H1 (cell line): ENCODE results near the gene TLE5. TPM values are rescaled to one million over a fixed set of nuclear protein-coding genes. Genes with fewer than 3 reads are reported as not detected.

ENCODE experiments used
- CTCF ChIA-PET: fragments of 300-600 bp; sonication (Branson Sonifier 250); formaldehyde crosslinking; loops from one replicate; lab custom pipeline; 2021; ENCODE audit not compliant: partially characterized antibody; lab: Charles Lee
- POLR2A ChIA-PET: fragments of 300-600 bp; sonication (Branson Sonifier 250); formaldehyde crosslinking; loops from one replicate; lab custom pipeline; 2021; ENCODE audit warnings: inconsistent platforms; ENCODE audit not compliant: partially characterized antibody; lab: Charles Lee
- DNase-seq, 2 experiments: peaks; one replicate each; pipeline versions ENCODE4 v3.0.0 to v3.0.0-alpha.2; 2010 to 2022; ENCODE audit warnings: low spot score in 2 of 2, low read depth in 1 of 2, mixed read lengths in 1 of 2
- FAIRE-seq: peaks from 2 replicates; lab custom pipeline; 2011; peaks lifted over from hg19 to GRCh38; lab: Jason Lieb, UNC
- H2AFZ ChIP-seq: 2 replicates; pipeline ENCODE4 v1.8.1; 2012; ENCODE audit warnings: low read length, inconsistent platforms
- H2AK5ac ChIP-seq: 2 replicates; pipeline ENCODE4 v1.6.1; 2013; ENCODE audit warnings: low read depth, low read length
- H2BK120ac ChIP-seq: replicated peaks from 2 replicates; pipeline ENCODE3; 2013; ENCODE audit warnings: low read depth, low read length, inconsistent platforms
- H2BK12ac ChIP-seq: 2 replicates; pipeline ENCODE4 v1.6.1; 2013; ENCODE audit warnings: low read depth, low read length
- H2BK15ac ChIP-seq: 2 replicates; pipeline ENCODE4 v1.6.1; 2013; ENCODE audit warnings: low read length
- H2BK20ac ChIP-seq: 2 replicates; pipeline ENCODE4 v1.6.1; 2013; ENCODE audit warnings: low read length
- H2BK5ac ChIP-seq: 2 replicates; pipeline ENCODE4 v1.6.1; 2013; ENCODE audit warnings: low read depth, low read length
- H3K14ac ChIP-seq: 2 replicates; pipeline ENCODE4 v1.6.1; 2013; ENCODE audit warnings: inconsistent platforms; ENCODE audit not compliant: insufficient read length
- H3K18ac ChIP-seq: 2 replicates; pipeline ENCODE4 v1.6.1; 2013; ENCODE audit warnings: low read length; ENCODE audit errors: extremely low read depth
- H3K23ac ChIP-seq: 2 replicates; pipeline ENCODE4 v1.6.1; 2013; ENCODE audit warnings: inconsistent platforms; ENCODE audit not compliant: insufficient read length
- H3K23me2 ChIP-seq: 2 replicates; pipeline ENCODE4 v1.6.1; 2013; ENCODE audit warnings: low read depth, low read length
- H3K27ac ChIP-seq: 2 replicates; pipeline ENCODE4 v1.6.1; 2011; ENCODE audit warnings: low read depth, low read length, inconsistent platforms
- H3K27me3 ChIP-seq, 4 experiments: replicated peaks in 1 of 4; 1 replicate in 1 of 4; 2 replicates in 3 of 4; pipeline versions ENCODE4 v1.6.1 to v1.8.1; 2011 to 2013; ENCODE audit warnings: low read length in 3 of 4, mild to moderate bottlenecking in 3 of 4, inconsistent platforms in 2 of 4, mixed read lengths in 2 of 4, moderate library complexity in 1 of 4; ENCODE audit not compliant: control insufficient read depth in 3 of 4, insufficient read depth in 3 of 4; ENCODE audit errors: extremely low read depth in 1 of 4
- H3K36me3 ChIP-seq, 4 experiments: 2 replicates each; pipeline versions ENCODE4 v1.6.1 to v1.8.1; 2011 to 2013; ENCODE audit warnings: mild to moderate bottlenecking in 4 of 4, low read length in 3 of 4, moderate library complexity in 2 of 4, control low read depth in 1 of 4, inconsistent platforms in 1 of 4; ENCODE audit not compliant: insufficient read depth in 4 of 4, control insufficient read depth in 2 of 4
- H3K4ac ChIP-seq: replicated peaks from 2 replicates; pipeline ENCODE3; 2013; ENCODE audit warnings: low read length, low read depth, mixed read lengths, inconsistent platforms; ENCODE audit not compliant: insufficient read length
- H3K4me1 ChIP-seq, 4 experiments: replicated peaks in 1 of 4; 1 replicate in 1 of 4; 2 replicates in 3 of 4; pipeline versions ENCODE4 v1.6.1 to v1.8.1; 2011 to 2013; ENCODE audit warnings: low read length in 3 of 4, inconsistent platforms in 2 of 4, mixed read lengths in 1 of 4; ENCODE audit not compliant: insufficient read depth in 4 of 4, control insufficient read depth in 3 of 4
- H3K4me2 ChIP-seq, 2 experiments: 2 replicates each; pipeline versions ENCODE4 v1.6.1 to v1.8.1; 2011 to 2013; ENCODE audit warnings: low read depth in 2 of 2, low read length in 2 of 2, control low read depth in 1 of 2, inconsistent platforms in 1 of 2, mild to moderate bottlenecking in 1 of 2; ENCODE audit not compliant: insufficient read depth in 1 of 2
- H3K4me3 ChIP-seq, 4 experiments: fragments of 200-600, 300-600 bp in 1 of 4; sonication (generic), shearing (Covaris generic), sonication (Bioruptor Twin) in 1 of 4; 2 replicates each; pipeline versions ENCODE4 v1.5.1 to v1.8.1; 2011 to 2016; ENCODE audit warnings: low read length in 4 of 4, low read depth in 3 of 4, control low read depth in 2 of 4, inconsistent platforms in 2 of 4, mild to moderate bottlenecking in 2 of 4, mixed read lengths in 1 of 4, moderate library complexity in 1 of 4; ENCODE audit not compliant: insufficient read depth in 2 of 4; ENCODE audit errors: extremely low read depth in 1 of 4
- H3K56ac ChIP-seq: replicated peaks from 2 replicates; pipeline ENCODE3; 2013; ENCODE audit warnings: low read depth, mild to moderate bottlenecking, mixed read lengths, low read length, inconsistent platforms; ENCODE audit not compliant: insufficient read length
- H3K79me1 ChIP-seq: 2 replicates; pipeline ENCODE4 v1.6.1; 2013; ENCODE audit warnings: low read depth, low read length, control low read depth
- H3K79me2 ChIP-seq, 2 experiments: 2 replicates each; pipeline versions ENCODE4 v1.6.1 to v1.8.1; 2012 to 2013; ENCODE audit warnings: low read length in 2 of 2, mild to moderate bottlenecking in 2 of 2, inconsistent platforms in 1 of 2; ENCODE audit not compliant: insufficient read depth in 2 of 2, control insufficient read depth in 1 of 2
- H3K9ac ChIP-seq, 4 experiments: replicated peaks in 1 of 4; 1 replicate in 1 of 4; 2 replicates in 3 of 4; pipeline versions ENCODE4 v1.6.1 to v1.8.1; 2011 to 2013; ENCODE audit warnings: low read depth in 3 of 4, low read length in 3 of 4, control low read depth in 2 of 4, mild to moderate bottlenecking in 2 of 4, moderate library complexity in 2 of 4, inconsistent platforms in 1 of 4; ENCODE audit errors: extremely low read depth in 1 of 4
- H3K9me3 ChIP-seq, 2 experiments: 2 replicates each; pipeline versions ENCODE4 v1.6.1 to v1.8.1; 2012 to 2013; ENCODE audit warnings: mild to moderate bottlenecking in 2 of 2, moderate library complexity in 2 of 2, control low read depth in 1 of 2, inconsistent platforms in 1 of 2, low read depth in 1 of 2, low read length in 1 of 2, mixed read lengths in 1 of 2; ENCODE audit not compliant: insufficient read depth in 2 of 2
- H4K20me1 ChIP-seq, 2 experiments: replicated peaks in 1 of 2; 2 replicates each; pipeline versions ENCODE3 to v1.8.1; 2011 to 2013; ENCODE audit warnings: inconsistent platforms in 2 of 2, low read length in 2 of 2, mild to moderate bottlenecking in 1 of 2; ENCODE audit not compliant: insufficient read depth in 2 of 2, control insufficient read depth in 1 of 2
- H4K5ac ChIP-seq: 2 replicates; pipeline ENCODE4 v1.6.1; 2013; ENCODE audit warnings: low read length, low read depth, mixed read lengths, inconsistent platforms; ENCODE audit not compliant: insufficient read length
- H4K8ac ChIP-seq: 2 replicates; pipeline ENCODE4 v1.8.0; 2013; ENCODE audit warnings: mild to moderate bottlenecking, moderate library complexity, low read length, inconsistent platforms; ENCODE audit not compliant: insufficient read depth; ENCODE audit errors: extremely low read depth
- H4K91ac ChIP-seq: replicated peaks from 2 replicates; pipeline ENCODE3; 2013; ENCODE audit warnings: low read length, mixed read lengths, inconsistent platforms; ENCODE audit not compliant: insufficient read length
- ATF2 ChIP-seq: IDR thresholded peaks from 2 replicates; pipeline ENCODE4 v1.6.1; 2012; ENCODE audit warnings: low read length, inconsistent platforms
- EGR1 ChIP-seq: IDR thresholded peaks from 2 replicates; pipeline ENCODE4 v1.6.1; 2011; ENCODE audit warnings: low read depth, low read length, borderline replicate concordance
- GTF2F1 ChIP-seq: IDR thresholded peaks from 2 replicates; pipeline ENCODE4 v1.6.1; 2012; ENCODE audit warnings: low read depth, low read length, improper control_type of control experiment, borderline replicate concordance
- HDAC6 ChIP-seq: IDR thresholded peaks from one replicate; pipeline ENCODE4 v1.7.1; 2012; ENCODE audit warnings: low read depth, mild to moderate bottlenecking, inconsistent platforms, low read length, moderate library complexity
- NANOG ChIP-seq: IDR thresholded peaks from 2 replicates; pipeline ENCODE4 v1.6.1; 2011; ENCODE audit warnings: low read length, low read depth, mild to moderate bottlenecking, inconsistent platforms; ENCODE audit not compliant: insufficient read depth, poor library complexity, severe bottlenecking
- RBBP5 ChIP-seq: IDR thresholded peaks from 2 replicates; pipeline ENCODE4 v1.7.1; 2012; ENCODE audit warnings: low read depth, mild to moderate bottlenecking, inconsistent platforms, low read length, moderate library complexity, borderline replicate concordance
- SP2 ChIP-seq: IDR thresholded peaks from 2 replicates; pipeline ENCODE4 v1.6.1; 2012; ENCODE audit warnings: mild to moderate bottlenecking, low read length, inconsistent platforms
- SRF ChIP-seq: IDR thresholded peaks from 2 replicates; pipeline ENCODE4 v1.6.1; 2011; ENCODE audit warnings: mild to moderate bottlenecking, low read depth, low read length, moderate library complexity
- TCF12 ChIP-seq: IDR thresholded peaks from 2 replicates; pipeline ENCODE4 v1.6.1; 2011; ENCODE audit warnings: low read depth, mild to moderate bottlenecking, low read length
- TEAD4 ChIP-seq: IDR thresholded peaks from 2 replicates; pipeline ENCODE4 v1.6.1; 2012; ENCODE audit warnings: low read depth, low read length, inconsistent platforms, mixed read lengths
- WGBS, 2 experiments: shearing (Covaris generic) in 1 of 2; methylation state at CpG; one replicate each; pipeline versions ENCODE4 v1.1.6 to v1.1.7; 2013 to 2015; ENCODE audit warnings: low lambda C conversion rate in 2 of 2, mixed read lengths in 2 of 2, inconsistent platforms in 1 of 2, low coverage in 1 of 2, missing lambda C conversion rate in 1 of 2; ENCODE audit not compliant: insufficient replicate concordance in 2 of 2, insufficient coverage in 1 of 2, insufficient read length in 1 of 2; ENCODE audit errors: extremely low coverage in 1 of 2, missing lambda C conversion rate in 1 of 2; 5-methylcytosine and 5-hydroxymethylcytosine counted together
- polyA plus RNA-seq, 7 experiments: library from polyadenylated mRNA; depleted of rRNA in 3 of 7; stranded (reverse) in 5 of 7; unstranded in 2 of 7; fragments of >200 nt in 5 of 7; fragments of 200-250 nt in 2 of 7; gene quantifications; 1 replicate in 5 of 7; 2 replicates in 1 of 7; 4 replicates in 1 of 7; pipeline versions ENCODE4 v1.2.1 to v1.2.3, GENCODE V29; 2011 to 2013; ENCODE audit warnings: missing spikeins in 2 of 7, mixed read lengths in 2 of 7
- total RNA-seq: library from RNA; stranded (reverse); fragmentation: NEBNext Ultra II Directional; extraction: Animal tissue kit (Norgen Biotek cat#: 25700); gene quantifications from 2 replicates; pipeline ENCODE4 v1.2.1, GENCODE V29; 2021
- TF ChIP-seq, protein P1 (sequence below): IDR thresholded peaks from 2 replicates; pipeline ENCODE4 v1.6.1; 2011; ENCODE audit warnings: low read length, improper control_type of control experiment

The TLE5 gene
- total and polyA plus RNA-seq, 2 of the 8 experiments (the other 6 are each of a cell fraction or from before 2014, with no cell fraction given), result 187 to 285 TPM

- no peak overlapping the region for H3K14ac ChIP-seq
- peaks cover 0 to 18% (median 13%) of the 10 kb centered on the region in 4 experiments; a peak in 6 of 7 replicates for H3K4me1 ChIP-seq
- H2BK20ac ChIP-seq, result no peak overlapping the region
- H3K36me3 ChIP-seq, result no peaks in the 10 kb centered on the region
- no peaks in the 10 kb centered on the region for H3K79me1 ChIP-seq
- 96% methylated on average over 2 of the region's 2 CpGs; no CpG with 5 or more reads in 1 of the 2 experiments for WGBS, 2 experiments
- H4K20me1 ChIP-seq, result peaks cover 0 to 4% of the 10 kb centered on the region in 2 experiments
- H2BK12ac ChIP-seq, result no peak overlapping the region
- no peak for FAIRE-seq
- H2AFZ ChIP-seq, result no peak overlapping the region
- H2BK15ac ChIP-seq, result 0 out of 2 replicates have a peak overlapping the region, but pooled peaks have one; percentile 46
- no peak overlapping the region for H3K9ac ChIP-seq
- H2BK120ac ChIP-seq, result no peak overlapping the region
- ChIA-PET POLR2A (interaction anchor here (0.8 to 1.2 kb wide), 3 partner anchors 20 to 77 kb away, joined by 3 read pairs; no protein-coding TSS in a partner anchor), CTCF (interaction anchor here (0.8 to 1.6 kb wide), 2 partner anchors 22 to 51 kb away, joined by 3 to 4 read pairs; no protein-coding TSS in a partner anchor)
- no peaks in the 10 kb centered on the region for H3K9me3 ChIP-seq
- H3K4me3 ChIP-seq, result no peak overlapping the region
- no peak overlapping the region for H3K4ac ChIP-seq
- no peak overlapping the region for H2BK5ac ChIP-seq
- H3K4me2 ChIP-seq, result no peak overlapping the region
- no peaks in the 10 kb centered on the region for H3K79me2 ChIP-seq
- no peak overlapping the region for H3K18ac ChIP-seq
- peaks cover 9% of the 10 kb centered on the region; the same call in 1 of the 2 replicates for H3K23me2 ChIP-seq
- H3K27ac ChIP-seq, result no peak overlapping the region
- no peak overlapping the region for H4K8ac ChIP-seq
- no peak overlapping the region for H2AK5ac ChIP-seq
- H4K5ac ChIP-seq, result no peak overlapping the region
- no peak overlapping the region for H3K56ac ChIP-seq
- DNase-seq, result no peak
- peak overlapping the region; percentile 44 for H4K91ac ChIP-seq
- peaks cover 11 to 53% (median 44%) of the 10 kb centered on the region in 4 experiments for H3K27me3 ChIP-seq
- H3K23ac ChIP-seq, result no peak overlapping the region
- TF ChIP-seq SP2 (no peak), TEAD4 (no peak), RBBP5 (no peak), EGR1 (no peak), SRF (no peak), GTF2F1 (no peak), NANOG (no peak), HDAC6 (no peak), ATF2 (no peak), TCF12 (no peak)
- TF ChIP-seq, protein P1, sequence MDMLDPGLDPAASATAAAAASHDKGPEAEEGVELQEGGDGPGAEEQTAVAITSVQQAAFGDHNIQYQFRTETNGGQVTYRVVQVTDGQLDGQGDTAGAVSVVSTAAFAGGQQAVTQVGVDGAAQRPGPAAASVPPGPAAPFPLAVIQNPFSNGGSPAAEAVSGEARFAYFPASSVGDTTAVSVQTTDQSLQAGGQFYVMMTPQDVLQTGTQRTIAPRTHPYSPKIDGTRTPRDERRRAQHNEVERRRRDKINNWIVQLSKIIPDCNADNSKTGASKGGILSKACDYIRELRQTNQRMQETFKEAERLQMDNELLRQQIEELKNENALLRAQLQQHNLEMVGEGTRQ, result no peak
Observed at GRCh38 chr19:3027292-3027691, 35.0 kb downstream of the TLE5 start.
